HG03342 (cell line): ENCODE measurements around the gene ERF.
A peak's percentile ranks its signal among the peaks of the same experiment; 100 is the strongest.

Experiments used
- ATAC-seq: cut with Tn5 transposase; IDR thresholded peaks from one replicate; pipeline ENCODE4 v1.9.1; 2021; ENCODE audit warnings: mild to moderate bottlenecking, moderate library complexity; ENCODE audit not compliant: unreplicated experiment

Gene ERF

GRCh38 chr19:42254850-42255765 is at the start of gene ERF:
Gene ERF, minus strand, starts transcription at chr19:42255128. Its CDS starts 129 bp downstream, at chr19:42254999.
- peak; percentile 55 for ATAC-seq

GRCh38 chr19:42303876-42304275 is 48.9 kb upstream of the ERF start:
- no peak for ATAC-seq

GRCh38 chr19:42303101-42303464 is 48.2 kb upstream of the ERF start:
- no peak for ATAC-seq

- ATAC-seq = no peak
Observed at GRCh38 chr19:42301646-42302203, 46.8 kb upstream of the ERF start, which contains the start of gene PRR19. Gene PRR19, plus strand, starts transcription at chr19:42302132. Its CDS starts 7,453 bp downstream, at chr19:42309585.

GRCh38 chr19:42297039-42297438 is 42.1 kb upstream of the ERF start:
- no peak for ATAC-seq

GRCh38 chr19:42295831-42296525 is 41.0 kb upstream of the ERF start:
- no peak for ATAC-seq

- no peak for ATAC-seq
Observed at GRCh38 chr19:42295342-42295741, 40.4 kb upstream of the ERF start.

GRCh38 chr19:42294471-42295137 is 39.7 kb upstream of the ERF start:
- no peak for ATAC-seq

- no peak for ATAC-seq
Observed at GRCh38 chr19:42293948-42294347, 39.0 kb upstream of the ERF start.

- ATAC-seq = no peak
Observed at GRCh38 chr19:42293540-42293939, 38.6 kb upstream of the ERF start.

GRCh38 chr19:42292963-42293362 is 38.0 kb upstream of the ERF start:
- ATAC-seq = no peak

GRCh38 chr19:42292042-42292960 is 37.4 kb upstream of the ERF start:
- ATAC-seq = no peak

- ATAC-seq = no peak
Observed at GRCh38 chr19:42291435-42291810, 36.5 kb upstream of the ERF start.

- no peak for ATAC-seq
Observed at GRCh38 chr19:42290523-42291434, 35.9 kb upstream of the ERF start.

- no peak for ATAC-seq
Observed at GRCh38 chr19:42290136-42290522, 35.2 kb upstream of the ERF start.

GRCh38 chr19:42289556-42290041 is 34.7 kb upstream of the ERF start:
- ATAC-seq = no peak

GRCh38 chr19:42288881-42289555 is 34.1 kb upstream of the ERF start:
- no peak for ATAC-seq

- ATAC-seq = no peak
Observed at GRCh38 chr19:42288387-42288786, 33.5 kb upstream of the ERF start.

- no peak for ATAC-seq
Observed at GRCh38 chr19:42287827-42288107, 32.8 kb upstream of the ERF start.
